HG03378 (cell line): Measurements from ENCODE around the gene SRSF10.
A peak's percentile ranks its signal among the peaks of the same experiment; 100 is the strongest.
"Not testable (repeated sequence)": the region's sequence is repeated elsewhere in the genome, so short reads cannot be mapped to it uniquely, and the experiment has no call there.

Source experiments
- ATAC-seq: cut with Tn5 transposase; IDR thresholded peaks from one replicate; pipeline ENCODE4 v1.9.1; 2021; ENCODE audit warnings: mild to moderate bottlenecking, moderate library complexity; ENCODE audit not compliant: unreplicated experiment

SRSF10 gene

DNA sequence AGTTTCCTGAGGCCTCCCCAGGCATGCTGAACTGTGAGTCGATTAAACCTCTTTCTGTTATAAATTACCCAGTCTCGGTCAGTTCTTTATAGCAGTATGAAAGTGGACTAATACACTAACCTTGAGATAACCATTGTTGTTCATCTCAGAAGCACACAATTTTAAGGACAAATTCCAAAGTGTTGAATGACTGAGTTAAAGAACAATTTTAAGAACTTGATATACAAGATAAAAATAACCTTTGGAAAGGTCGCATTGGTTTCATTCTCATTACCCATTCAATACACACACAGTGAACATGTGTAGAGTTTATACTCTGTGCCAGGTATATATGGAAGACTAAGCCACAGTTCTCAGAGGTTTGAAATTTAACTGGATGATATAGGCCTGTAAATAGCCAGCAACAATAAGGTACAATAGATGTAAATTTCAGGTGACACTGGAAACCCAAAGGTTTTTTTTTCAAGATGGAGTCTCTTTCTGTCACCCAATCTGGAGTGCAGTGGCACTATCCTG is 19.1 kb upstream of the SRSF10 start:
- ATAC-seq = no peak

DNA sequence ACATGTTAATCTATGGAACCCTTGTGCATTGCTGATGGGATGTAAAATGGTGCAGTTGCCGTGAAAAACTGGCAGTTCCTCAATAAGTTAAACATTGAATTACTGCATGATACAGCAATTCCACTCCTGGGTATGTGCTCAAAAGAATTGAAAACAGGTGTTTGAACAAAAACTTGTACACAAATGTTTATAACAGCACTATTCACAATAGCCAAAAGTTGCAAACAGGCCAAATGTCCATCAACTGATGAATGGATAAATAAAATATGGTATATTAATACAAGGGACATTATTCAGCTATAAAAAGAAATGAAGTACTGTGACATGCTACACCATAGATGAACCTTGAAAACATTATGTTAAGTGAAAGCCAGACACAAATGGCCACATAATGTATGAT is 17.7 kb upstream of the SRSF10 start:
- no peak for ATAC-seq

DNA sequence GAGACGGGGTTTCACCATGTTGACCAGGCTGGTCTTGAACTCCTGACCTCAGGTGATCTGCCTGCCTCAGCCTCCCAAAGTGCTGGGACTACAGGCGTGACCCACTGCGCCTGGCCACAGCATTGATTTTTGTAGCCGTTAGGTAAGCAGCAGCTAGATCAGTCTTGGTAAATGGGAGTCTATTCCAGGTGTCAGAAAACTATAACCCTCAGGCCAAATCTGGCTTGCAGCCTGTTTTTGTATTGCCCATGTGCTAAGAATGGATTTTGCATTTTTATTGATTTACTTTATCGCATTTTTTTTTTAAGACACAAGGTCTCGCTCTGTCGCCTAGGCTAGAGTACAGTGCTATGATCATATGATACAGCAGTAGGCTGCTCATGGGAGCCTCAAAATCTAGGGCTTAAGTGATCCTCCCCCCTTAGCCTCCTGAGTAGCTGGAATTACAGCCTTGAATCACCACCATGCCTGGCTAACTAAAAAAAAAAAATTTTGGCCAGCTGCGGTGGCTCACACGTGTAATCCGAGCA is 16.6 kb upstream of the SRSF10 start:
- ATAC-seq = no peak

DNA sequence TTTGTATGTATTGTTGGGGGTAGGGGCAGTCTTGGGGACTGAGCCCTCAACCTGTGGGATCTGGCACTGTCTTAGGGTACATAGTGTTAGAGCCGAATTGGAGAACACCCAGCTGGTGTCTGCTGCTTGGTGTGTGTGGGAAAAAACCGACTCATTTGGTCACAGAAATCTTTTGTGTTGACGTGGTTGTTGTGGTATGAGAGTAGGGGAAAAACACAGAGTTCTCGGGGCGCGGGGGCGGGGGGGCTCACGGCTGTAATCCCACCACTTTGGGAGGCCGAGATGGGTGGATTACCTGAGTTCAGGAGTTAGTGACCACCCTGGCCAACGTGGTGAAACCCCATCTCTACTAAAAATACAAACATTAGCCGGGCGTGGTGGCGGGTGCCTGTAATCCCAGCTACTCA is 15.3 kb upstream of the SRSF10 start:
- ATAC-seq = no peak

DNA sequence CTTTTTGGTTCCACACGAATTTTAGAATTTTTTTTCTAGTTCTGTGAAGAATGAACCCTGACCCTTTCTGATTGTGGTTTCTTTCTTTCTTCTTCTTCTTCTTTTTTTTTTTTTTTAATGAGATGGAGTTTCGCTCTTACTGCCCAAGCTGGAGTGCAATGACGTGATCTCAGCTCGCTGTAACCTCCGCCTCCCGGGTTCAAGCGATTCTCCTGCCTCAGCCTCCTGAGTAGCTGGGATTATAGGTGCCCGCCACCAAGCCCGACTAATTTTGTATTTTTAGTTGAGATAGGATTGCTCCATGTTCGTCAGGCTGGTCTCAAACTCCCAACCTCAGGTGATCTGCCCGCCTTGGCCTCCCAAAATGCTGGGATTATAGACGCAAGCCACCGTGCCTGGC is 11.9 kb upstream of the SRSF10 start:
- ATAC-seq = not testable (repeated sequence)

DNA sequence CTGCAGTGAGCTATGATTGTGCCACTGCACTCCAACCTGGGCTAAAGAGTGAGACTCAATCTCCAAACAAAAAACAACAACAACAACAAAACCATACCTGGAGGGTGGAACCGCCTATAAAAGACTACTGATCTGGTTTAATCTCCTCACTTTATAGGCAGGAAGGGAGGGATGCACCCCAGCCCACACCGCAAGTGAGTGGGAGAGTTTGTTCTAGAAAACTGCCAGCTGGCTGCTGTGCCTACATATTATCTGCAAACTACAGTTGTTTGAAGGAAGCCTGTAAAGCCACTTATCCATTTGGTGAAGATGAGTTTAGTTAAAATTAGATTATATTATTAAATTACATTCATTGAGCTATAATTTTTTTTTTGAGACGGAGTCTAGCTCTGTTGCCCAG is 9.1 kb upstream of the SRSF10 start:
- ATAC-seq = no peak

DNA sequence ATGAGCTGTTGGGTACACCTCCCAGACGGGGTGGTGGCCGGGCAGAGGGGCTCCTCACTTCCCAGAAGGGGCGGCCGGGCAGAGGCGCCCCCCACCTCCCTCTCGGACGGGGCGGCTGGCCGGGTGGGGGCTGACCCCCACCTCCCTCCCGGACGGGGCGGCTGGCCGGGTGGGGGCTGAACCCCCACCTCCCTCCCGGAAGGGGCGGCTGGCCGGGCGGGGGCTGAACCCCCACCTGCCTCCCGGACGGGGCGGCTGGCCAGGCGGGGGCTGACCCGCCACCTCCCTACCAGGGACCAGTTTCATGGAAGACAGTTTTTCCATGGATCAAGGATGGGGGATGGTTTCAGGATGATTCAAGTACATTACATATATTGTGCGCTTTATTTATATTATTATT is 6.9 kb upstream of the SRSF10 start:
- not testable (repeated sequence) for ATAC-seq

DNA sequence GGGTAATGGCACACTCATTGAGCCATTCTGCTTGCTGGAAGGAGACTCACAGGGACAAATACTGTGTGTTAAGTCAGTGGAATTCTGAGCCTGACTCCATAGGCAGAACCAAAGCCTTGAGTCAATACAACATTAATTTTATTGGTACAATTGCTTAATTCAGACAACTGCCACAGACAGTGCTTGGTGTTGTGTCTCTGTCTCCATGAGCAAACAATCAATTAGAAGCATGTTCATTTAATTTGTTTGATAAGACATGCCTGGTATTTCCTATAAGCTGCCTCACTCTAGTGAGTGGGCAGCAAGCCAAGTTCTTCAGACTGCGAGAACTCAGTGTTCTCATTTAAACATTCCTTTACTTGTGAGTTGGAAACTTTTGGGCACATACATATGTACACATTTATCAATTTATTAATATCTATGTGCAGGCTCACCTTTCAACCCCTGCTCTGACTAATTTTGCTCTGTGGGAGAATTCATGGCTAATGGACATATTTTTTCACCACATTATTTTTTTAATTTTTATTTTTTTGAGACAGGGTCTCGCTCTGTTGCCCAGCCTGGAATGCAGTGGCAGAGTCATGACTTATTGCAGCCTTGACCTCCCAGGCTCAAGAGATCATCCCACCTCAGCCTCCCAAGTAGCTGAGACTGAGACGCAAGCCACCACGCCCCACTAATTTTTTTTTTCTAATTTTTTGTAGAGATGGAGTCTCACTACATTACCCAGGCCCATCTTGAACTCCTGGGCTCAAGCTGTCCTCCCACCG is 4.5 kb upstream of the SRSF10 start:
- ATAC-seq = no peak

DNA sequence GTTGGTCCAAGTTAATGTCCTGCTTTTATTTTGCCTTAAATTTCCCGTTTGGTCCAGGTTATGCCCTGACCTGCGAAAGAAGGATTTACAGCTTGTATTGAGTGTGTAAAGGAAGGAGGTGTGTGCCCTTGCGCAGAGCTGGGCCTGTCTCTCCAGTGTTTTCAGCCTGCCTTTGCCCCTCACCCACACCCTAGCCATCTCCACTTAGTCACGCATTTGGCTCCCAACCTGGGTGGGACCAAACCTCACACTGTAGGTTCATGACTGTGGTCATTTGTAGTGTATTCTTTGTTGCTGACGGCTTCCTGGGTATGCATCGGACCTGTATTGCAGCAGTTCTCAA is 572 bp upstream of the SRSF10 start:
- ATAC-seq = peak; percentile 29

DNA sequence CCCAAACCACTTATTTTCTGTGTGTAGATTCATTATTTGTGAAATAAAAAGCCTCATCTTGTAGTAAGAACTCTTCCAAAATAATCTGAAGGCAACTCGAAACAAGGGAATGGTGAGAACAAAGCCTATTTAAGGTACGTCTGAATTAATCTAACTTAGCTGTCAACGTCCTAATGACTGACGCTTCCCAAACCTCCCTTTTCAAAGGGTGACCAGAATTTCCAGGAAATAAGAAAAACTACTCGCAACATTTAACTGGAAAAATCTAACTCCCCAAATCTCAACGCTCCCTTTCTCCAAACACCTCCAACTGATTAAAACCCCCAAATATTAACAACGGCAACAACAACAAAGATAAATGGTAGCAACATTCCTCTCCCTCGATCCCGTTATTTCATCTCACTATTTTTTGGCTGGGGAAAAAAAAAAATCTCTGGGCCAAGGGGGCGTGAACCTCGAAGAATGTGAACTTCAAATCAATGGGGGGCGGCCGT is 693 bp downstream of the SRSF10 start:
- no peak for ATAC-seq

DNA sequence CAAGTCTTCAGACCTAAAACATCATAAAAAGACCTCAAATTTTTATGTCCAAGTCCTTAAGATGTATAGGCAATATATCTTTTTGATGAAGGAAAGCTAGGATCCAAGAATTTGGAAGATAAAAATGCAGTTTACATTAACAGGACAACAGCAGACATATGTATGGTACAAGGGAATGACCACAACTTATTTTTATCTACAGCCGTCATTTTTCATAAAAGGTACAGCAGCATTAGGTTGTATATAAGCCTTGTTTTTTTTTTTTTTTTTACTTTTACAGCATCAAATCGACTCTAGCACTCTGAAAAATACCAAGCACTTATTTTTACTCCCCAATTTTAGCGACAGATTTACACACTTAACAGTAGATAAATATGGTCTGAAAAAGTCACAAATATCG is 1.3 kb downstream of the SRSF10 start:
- ATAC-seq = no peak

DNA sequence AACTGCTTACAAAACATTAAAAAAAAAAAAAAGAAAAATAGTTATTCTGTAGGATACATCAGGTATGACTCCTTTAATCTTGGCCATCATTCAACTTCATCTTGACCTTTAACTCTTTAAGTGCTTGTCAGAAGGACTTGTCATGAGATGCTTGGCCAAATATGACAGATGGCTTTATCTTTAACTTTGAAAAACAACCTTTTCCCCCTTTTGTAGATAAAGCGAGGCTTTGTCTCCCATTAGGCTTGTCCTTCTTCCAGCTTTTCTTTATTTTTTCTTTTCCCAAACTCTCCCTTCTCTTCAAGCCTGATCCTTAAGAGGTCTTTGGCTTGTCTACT is 2.3 kb downstream of the SRSF10 start:
- no peak for ATAC-seq

DNA sequence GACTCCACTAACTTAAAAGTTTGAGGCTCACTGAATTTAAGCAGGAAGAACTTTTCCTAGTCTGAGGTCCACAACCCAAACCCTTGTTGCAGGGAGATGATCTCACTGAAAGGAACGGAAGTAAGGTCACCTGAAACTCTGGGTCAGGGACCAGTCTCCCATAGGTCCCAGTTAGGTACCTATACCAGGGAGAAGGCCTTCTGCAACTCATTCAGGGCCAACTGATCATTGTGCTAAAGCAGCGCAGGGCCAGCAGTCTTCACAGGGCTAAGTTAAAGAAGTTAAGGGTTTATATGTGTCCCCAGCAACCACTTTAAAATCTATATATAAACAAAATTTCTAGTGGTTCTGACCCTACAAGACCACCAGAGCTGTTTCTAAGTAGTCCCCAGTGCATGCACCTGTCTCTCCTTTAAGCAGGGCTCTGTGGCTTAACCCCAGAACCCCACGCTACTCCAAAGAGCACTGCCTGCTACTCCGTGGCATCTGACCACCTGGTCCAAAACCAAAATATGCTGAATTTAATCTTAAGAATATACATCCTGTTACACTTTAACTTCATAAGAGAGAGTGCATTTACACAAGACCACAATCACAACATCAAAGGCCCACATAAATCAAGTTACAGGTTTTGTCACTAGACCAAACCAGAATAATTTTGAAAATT is 2.8 kb downstream of the SRSF10 start:
- no peak for ATAC-seq

DNA sequence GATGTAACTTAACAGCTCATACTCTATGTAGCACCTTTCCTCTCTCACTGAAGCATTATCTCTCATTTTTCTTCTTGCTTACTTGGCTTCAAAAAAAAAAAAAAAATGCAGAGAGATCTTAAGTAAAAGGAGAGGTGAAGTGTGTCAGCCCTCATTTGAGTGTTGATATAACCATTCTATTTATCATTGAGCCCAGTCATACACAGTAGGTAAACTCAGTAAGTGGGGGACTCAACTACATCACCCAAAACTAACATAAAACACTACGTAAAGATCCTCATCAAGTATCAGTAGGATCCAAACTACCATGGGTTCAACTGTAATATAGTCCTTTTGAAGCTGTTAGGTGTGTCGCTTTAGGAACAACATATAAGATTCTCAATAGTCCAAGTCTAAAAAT is 12.3 kb downstream of the SRSF10 start:
- ATAC-seq = no peak

DNA sequence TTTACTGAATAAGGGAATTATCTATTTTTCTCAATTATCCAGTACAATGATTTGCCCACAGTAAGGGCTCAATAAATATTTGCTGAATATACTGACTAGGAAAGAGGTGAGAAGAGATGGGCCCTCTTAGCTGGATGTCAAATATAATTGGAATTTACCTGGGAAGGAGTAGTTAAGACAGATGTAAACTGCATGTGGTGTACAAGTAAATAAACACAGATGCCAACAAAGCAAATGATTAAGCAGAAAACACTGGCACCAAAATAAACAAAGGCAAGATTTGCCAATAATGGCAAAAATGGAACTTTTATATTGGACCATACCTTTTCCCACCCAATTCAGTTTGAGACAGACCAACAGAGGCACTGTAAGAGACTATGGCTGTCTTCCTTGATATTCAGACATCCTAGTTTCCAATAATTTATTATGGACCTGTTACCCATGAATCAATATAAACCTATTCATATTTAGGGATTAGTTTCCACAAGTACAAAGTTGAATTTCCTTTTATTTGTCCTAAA is 13.1 kb downstream of the SRSF10 start:
- no peak for ATAC-seq

DNA sequence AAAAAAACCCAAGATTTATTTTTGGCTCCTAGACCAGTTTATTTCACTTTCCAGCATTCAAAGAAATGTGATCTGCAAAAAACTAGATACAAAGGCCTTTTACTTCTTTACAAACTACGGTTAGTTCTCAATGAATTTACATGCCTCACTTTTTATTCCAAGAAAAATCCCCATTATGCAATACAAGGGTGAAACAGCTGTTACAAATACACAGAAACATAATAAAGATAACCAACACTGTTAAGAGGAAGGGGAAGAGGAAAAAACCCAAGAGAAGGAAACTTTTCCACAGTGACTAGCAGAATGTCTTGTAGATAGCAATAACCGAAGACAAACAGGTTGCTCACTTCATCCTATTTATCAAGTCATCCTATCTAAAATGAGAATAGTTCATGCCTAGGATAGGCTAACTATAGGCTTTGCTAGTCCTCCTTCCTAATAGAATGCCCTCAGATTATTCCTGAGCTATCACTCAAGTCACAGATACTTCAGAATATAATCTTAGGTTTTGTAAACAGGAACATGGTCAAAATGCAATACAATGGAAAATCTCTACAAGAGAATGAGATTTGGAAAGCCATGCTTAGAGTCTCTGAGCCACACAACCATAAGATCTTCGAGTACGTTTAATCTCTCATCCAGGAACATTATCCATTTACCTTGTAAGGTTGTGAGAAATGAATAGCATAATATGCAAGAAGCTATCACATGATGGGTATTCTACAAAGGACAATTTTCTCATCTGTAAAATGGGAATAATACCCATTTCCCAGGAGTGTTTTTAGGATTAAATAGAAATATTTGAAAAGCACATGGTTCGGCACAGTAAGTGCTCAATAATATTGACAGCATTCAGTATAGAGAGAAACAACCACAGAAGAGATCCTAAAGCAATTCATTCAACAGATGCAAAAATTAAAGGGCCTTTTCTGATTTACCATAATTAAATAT is 15.1 kb downstream of the SRSF10 start:
- ATAC-seq = no peak

DNA sequence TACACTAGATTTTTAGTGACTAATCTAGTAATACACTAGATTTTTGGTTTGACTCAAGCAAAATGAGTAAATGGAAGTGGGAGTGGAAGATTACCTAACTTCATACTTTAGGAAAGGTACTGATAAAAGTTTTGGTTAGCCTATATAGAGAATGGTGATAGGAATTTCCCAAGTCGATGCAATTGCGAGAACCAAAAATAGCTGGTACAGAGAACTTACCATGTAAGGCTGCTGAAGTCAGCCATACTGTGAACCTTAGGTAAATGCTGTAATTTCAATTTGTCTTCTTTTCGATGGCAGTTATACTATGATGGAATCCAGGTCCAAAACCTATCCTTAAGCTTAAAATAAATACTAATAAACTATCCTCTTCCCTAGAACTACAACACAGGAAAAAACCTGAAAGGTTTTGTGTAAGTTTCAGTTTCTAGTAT is 15.9 kb downstream of the SRSF10 start:
- no peak for ATAC-seq

DNA sequence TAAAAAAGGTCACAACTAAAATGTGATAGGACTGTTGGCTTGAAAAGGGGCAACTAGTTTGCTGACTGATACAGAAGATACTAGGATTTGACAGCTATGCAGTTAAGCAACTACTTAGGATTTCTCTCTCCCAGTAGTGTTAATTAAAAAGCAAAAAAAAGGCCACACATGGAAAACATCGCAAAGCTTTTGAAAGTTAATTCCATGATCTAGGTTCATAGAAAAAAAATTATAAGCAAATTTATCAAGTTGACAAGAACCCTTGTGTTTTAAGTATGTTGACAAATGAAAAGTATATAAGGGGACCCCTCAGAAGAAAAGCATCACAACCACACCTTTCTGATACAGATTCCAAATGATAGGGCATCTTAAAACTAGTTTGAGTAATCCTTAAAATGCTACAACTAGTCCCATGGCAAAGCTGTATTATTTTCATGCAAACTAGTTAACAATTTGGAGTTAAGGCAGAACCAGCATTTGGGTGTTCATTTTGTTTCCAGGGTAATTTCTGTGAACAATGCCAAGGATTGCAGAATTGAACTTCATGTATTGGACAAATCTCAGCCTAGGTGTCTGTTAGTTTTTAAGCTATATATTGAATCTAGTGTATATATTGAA is 16.4 kb downstream of the SRSF10 start:
- no peak for ATAC-seq

DNA sequence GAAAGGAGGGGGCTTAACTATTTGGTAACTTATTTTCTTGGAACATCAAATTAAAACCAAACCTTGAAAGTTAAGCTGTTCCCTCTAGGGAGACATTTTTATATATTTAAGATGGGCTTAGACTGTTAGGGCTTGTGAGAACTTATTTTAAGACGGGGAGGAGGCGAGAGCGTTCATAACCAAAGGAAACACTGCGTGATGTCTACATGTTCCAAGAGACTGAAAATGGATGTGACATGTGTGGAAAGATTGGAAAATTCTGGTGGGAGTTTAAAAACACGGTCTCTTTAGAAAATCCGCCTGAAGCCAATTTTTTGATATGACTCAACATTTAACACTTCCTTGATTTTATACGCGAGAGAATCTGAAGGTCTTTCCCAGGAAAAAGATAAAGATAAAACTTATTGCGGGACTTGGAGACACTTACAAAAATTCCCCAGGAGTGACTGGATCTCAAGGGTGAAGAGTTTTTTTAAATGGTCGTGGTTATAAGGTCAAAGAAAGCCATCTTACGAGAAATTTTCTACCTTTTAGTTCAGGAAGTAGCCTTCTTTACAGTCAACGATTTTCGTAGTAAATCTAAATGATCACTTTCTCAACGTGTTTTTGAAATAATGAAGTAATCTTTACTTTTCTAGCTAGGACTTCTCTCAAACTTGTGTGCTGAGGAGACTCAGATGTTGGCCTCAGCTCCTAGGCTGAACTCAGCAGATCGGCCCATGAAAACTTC is 19.7 kb downstream of the SRSF10 start:
- no peak for ATAC-seq
